Progenitor cell of endocrine pancreas (in vitro differentiated cells): ENCODE data around the gene ASB3. TPM values are rescaled to one million over a fixed set of nuclear protein-coding genes. Genes with fewer than 3 reads are reported as not detected.

Experiments
- DNase-seq: peaks from one replicate; pipeline ENCODE4 v3.0.0; 2021; ENCODE audit warnings: low spot score; ENCODE audit not compliant: unreplicated experiment
- H3K27ac Mint-ChIP-seq: 2 replicates; pipeline ENCODE4 v1.8.0; 2021; ENCODE audit warnings: mild to moderate bottlenecking, moderate library complexity, mixed read lengths
- H3K27me3 Mint-ChIP-seq: 2 replicates; pipeline ENCODE4 v1.8.0; 2021; ENCODE audit warnings: mixed read lengths
- H3K36me3 Mint-ChIP-seq: 2 replicates; pipeline ENCODE4 v1.8.0; 2022; ENCODE audit warnings: mixed read lengths; ENCODE audit not compliant: insufficient read depth
- H3K4me1 Mint-ChIP-seq: 2 replicates; pipeline ENCODE4 v1.8.0; 2021; ENCODE audit warnings: low read depth, mixed read lengths
- H3K4me3 Mint-ChIP-seq: 2 replicates; pipeline ENCODE4 v1.8.0; 2021; ENCODE audit warnings: low read depth, mild to moderate bottlenecking, moderate library complexity, mixed read lengths
- H3K9me3 Mint-ChIP-seq: 2 replicates; pipeline ENCODE4 v1.8.0; 2021; ENCODE audit warnings: low read depth, mixed read lengths
- CTCF ChIP-seq: fragments of 200-600 bp; sonication (generic); IDR thresholded peaks from one replicate; pipeline ENCODE4 v1.5.0; 2021; ENCODE audit warnings: antibody characterized with exemption, mild to moderate bottlenecking; ENCODE audit not compliant: unreplicated experiment
- total RNA-seq: library from RNA; stranded (reverse); gene quantifications from 2 replicates; pipeline ENCODE4 v1.2.1, GENCODE V29; 2021

ASB3 gene
- total RNA-seq, 1 donor from 2014 or later = 31.4 TPM

GRCh38 chr2:53811601-53812000 lies 24.8 kb upstream of the ASB3 start:
- Mint-ChIP-seq H3K9me3 (no peaks in the 10 kb centered on the region), H3K4me1 (no peaks in the 10 kb centered on the region), H3K27me3 (no peaks in the 10 kb centered on the region), H3K36me3 (peaks cover 18% of the 10 kb centered on the region), H3K27ac (no peak overlapping the region), H3K4me3 (no peak overlapping the region)
- no peak for DNase-seq
- no peak for TF ChIP-seq CTCF

- DNase-seq = no peak
- Mint-ChIP-seq H3K4me3 (no peak overlapping the region), H3K36me3 (peaks cover 10% of the 10 kb centered on the region), H3K4me1 (no peaks in the 10 kb centered on the region), H3K27ac (no peak overlapping the region), H3K27me3 (no peaks in the 10 kb centered on the region), H3K9me3 (no peaks in the 10 kb centered on the region)
- no peak for TF ChIP-seq CTCF
Observed at GRCh38 chr2:53802617-53803151, 15.9 kb upstream of the ASB3 start.

GRCh38 chr2:53801547-53801946 lies 14.8 kb upstream of the ASB3 start:
- Mint-ChIP-seq H3K27ac (no peak overlapping the region), H3K27me3 (no peaks in the 10 kb centered on the region), H3K4me3 (no peak overlapping the region), H3K36me3 (peaks cover 10% of the 10 kb centered on the region), H3K4me1 (no peaks in the 10 kb centered on the region), H3K9me3 (no peaks in the 10 kb centered on the region)
- DNase-seq = no peak
- no peak for TF ChIP-seq CTCF

- Mint-ChIP-seq H3K4me1 (no peaks in the 10 kb centered on the region), H3K9me3 (no peaks in the 10 kb centered on the region), H3K27me3 (no peaks in the 10 kb centered on the region), H3K36me3 (peaks cover 5% of the 10 kb centered on the region), H3K4me3 (no peak overlapping the region), H3K27ac (no peak overlapping the region)
- TF ChIP-seq CTCF = no peak
- DNase-seq = no peak
Observed at GRCh38 chr2:53793821-53794220, 7.1 kb upstream of the ASB3 start.

GRCh38 chr2:53793261-53793660 lies 6.5 kb upstream of the ASB3 start:
- H3K9me3 Mint-ChIP-seq = no peaks in the 10 kb centered on the region
- no peak for DNase-seq
- H3K36me3 Mint-ChIP-seq = peaks cover 5% of the 10 kb centered on the region
- H3K4me3 Mint-ChIP-seq = no peak overlapping the region
- no peak overlapping the region for H3K27ac Mint-ChIP-seq
- H3K4me1 Mint-ChIP-seq = peaks cover 4% of the 10 kb centered on the region
- no peaks in the 10 kb centered on the region for H3K27me3 Mint-ChIP-seq
- no peak for TF ChIP-seq CTCF
